ENCODE data around the gene TSHZ2.

Gene TSHZ2

GRCh38 chr20:53329781-53330180 is 357.6 kb downstream of the TSHZ2 start:
- no peak for DNase-seq

DNA sequence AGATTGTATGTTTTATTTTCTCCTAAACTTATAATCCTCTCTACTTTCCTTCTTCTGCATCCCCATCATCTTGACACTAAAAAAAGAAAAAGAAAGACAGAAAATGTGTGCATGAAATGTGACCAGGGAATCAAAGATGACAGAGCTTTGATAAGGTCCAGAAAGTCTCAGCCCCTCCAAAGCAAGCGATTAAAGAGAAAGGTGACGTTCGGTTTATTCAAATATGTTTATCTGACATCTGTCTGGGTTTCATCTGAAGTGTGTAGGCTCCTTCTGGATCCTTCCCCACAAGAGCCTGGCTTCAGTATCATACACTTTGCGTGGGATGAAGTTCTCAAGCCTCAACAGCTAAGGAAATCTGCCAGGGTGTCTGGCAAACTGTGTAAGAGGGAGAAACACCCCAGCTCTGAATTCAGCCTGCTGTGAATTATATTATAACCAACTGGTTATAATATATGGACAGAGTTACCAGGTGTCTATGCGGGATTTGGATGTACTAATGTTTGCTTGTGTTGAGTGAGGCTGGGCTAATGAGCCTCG is 358.5 kb downstream of the TSHZ2 start:
- DNase-seq = no peak

DNA sequence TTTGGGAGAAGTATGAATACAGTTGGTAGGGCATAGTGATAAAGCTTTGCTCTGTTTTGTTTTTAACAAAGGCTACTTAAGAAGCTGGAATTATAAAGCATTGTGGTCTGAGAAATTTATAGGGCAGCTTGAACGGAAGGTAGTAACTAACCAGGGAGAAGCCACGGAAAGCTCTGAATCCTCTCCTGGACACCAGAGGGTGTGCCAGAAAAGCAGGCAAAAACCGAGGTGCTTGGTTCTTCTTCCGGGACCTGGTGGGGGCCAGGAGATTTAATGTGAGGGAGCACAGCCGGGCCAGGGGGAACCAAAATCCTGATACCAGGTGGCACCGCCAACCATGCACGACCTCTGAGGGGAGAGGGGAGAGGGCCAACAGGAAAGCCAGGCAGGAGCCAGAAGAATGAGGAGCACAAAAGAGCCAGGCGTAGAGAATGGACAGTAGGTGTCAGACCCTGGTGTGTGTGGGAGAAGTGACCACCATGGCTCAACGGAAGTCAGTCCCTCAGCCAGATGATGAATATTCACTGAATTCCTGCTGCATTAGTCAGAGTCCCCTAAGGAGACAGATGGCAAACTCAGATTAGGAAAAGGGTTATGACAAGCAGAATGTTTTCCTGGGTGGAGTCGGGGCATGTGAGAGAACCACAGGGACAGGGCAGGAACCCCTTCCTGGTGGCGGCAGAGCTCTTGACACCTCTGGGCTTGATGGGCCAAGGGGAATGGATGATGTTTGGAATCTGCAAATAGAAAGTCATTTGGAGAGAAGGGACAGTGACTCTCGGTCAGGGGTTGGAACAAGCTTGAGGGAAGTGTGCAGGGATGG is 359.2 kb downstream of the TSHZ2 start:
- DNase-seq = no peak

DNA sequence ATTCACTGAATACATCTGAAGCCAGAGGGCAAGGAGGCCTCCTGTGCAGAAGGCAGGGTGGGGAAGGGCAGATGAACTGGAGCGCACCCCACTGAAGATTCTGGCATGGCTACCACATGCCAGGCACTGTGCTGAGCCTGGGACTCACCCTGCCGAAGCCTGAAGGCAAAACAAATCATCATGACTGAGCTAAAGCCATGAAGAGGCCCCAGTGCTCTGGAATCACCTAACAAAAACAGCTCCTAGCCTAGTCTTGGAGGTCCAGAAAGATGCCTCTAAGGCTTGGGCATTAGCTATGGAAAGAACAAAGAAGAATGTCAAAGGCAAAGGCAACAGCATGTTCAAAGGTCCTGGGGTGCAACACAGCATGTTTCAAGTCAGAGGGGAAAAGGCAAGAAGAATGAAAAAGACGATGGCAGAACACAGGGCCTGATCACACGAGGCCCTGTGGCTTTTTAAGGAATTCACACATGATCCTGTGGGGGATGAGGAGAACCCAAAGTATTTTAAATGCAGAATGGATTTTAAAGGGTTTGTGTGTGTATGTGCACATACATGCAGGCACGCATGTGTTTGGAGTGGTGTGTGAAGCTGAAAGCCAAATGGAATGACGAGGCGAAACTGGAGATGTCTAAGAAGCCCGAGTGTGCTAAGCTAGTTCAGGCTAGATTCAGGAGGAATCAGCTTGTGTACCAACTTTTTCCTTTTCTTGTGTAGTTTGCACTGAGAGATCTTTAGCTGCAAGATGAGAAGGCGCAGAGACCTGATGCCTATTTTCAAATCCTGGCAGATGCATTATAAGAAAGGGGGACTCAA is 360.1 kb downstream of the TSHZ2 start:
- no peak for DNase-seq

DNA sequence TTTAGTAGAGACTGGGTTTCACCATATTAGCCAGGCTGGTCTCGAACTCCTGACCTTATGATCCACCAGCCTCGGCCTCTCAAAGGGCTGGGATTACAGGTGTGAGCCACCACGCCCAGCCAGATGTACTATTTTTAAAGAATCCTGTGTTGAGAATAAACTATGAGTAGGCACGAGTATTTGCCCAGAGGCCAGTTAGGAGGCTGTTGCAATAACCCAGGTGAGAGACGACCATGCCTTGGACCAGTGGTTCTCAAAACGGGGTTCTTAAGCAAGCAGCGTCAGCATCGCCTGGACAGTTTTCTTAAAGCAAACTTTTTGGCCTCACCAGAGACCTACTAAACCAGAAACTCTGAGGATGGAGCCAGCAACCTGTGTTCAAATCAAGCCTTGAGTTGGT is 362.7 kb downstream of the TSHZ2 start:
- DNase-seq = no peak

DNA sequence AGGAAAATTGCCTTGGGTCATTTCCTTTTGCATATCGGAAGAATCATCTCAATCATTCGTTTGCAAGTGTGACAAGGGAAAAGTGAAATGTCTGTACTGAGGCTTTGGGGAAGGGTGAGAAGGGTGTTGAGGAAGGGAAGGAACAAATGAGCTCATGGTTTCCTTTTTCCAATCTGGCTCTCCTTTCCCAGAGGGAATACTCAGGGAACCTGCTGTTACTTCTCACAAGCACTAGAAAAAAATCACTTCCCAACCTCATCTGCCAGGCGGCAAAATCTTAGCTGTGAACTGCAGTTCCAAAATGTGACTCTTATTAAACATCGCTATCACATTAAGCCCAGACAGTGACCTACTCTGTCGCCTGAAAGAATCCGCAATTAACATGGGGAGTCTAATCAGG is 363.4 kb downstream of the TSHZ2 start:
- DNase-seq = no peak

DNA sequence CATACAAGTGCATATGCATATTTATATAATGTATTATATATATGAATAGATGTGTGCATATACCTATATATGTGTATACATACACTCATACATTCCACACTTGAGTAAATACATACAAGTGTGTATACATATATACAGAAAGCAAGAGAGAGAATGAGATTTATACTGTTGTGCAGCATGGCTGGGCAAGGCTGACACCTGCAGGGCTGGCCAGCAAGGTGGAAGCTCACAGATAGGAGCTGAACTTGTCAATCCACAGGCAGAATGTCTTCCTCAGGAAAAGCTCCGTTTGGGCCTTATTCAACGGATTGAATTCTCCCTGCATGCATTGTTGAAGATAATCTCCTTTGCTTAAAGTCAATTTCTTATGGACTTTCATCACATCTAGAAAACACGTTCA is 364.7 kb downstream of the TSHZ2 start:
- no peak for DNase-seq

DNA sequence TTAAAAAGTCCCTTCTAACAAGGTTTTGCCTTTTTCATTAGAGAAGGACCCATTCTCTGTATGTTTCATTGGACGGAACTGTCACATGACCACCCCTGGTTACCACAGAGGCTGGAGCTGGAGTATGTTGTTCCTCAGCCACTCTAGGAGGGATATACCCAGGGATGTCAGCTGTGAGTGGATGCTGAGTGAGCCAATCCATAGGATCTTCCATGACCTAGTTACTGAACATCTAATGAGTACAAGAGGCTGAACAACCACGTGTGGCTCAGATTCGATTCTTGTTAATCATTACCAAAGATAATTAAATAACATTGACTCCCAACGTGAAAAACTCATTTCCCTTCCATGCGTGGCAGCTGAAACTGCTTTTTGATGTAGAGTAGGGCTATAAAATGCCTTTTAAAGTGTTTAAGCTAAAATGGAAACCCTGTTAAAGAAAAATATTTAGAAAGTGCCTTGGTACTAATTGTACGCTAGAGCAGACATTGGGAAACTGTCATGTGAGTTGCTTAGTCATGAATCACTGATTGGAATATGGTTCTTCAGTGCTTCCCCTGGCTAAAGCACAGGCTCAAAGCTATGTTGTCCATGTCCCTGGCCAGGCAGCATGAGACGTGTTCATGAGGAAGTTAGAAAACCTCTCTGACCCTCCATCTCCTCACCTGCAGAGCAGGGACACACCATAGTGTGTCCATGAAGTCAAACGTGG is 365.4 kb downstream of the TSHZ2 start:
- DNase-seq = no peak

GRCh38 chr20:53338716-53339115 is 366.6 kb downstream of the TSHZ2 start:
- no peak for DNase-seq

DNA sequence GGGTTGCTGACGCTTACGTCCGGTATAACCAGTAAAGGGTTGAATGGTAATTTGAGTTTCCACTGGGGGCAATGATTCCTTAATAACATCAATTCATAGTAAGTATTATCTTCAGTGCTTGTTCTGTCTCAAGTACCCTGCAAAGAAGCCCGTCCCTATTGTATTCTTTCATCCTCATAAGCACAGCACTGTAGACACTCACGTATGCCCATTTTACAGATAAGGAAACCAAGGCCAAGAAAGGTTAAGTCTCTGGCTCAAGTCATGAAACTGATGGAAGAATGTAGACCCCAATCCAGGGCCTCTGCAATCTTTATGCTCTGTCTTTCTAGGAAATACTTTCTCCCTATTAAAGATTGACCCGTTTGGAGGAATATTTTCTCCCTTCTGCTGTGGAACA is 370.3 kb downstream of the TSHZ2 start:
- no peak for DNase-seq

DNA sequence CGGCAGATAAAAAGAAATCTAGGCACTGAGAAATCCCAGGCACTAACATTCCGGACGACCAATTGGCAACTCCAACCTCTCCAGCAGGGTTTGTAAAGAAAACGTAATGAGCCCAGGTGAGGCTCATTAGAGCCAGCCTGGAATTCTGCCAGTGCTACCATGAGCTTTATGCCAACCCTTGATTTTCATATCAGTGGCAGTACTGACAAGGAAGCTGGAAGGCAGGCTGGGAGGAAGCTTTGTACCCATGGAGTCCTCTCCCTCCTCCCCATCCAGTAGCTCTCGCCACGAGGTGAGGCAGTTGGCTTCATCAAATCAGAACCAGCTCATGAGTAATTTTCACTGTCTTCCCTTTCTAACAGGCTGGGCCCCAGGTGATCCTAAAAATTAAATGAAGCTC is 371.3 kb downstream of the TSHZ2 start:
- no peak for DNase-seq

- no peak for DNase-seq
Measured at GRCh38 chr20:53344891-53345290, 372.7 kb downstream of the TSHZ2 start.

DNA sequence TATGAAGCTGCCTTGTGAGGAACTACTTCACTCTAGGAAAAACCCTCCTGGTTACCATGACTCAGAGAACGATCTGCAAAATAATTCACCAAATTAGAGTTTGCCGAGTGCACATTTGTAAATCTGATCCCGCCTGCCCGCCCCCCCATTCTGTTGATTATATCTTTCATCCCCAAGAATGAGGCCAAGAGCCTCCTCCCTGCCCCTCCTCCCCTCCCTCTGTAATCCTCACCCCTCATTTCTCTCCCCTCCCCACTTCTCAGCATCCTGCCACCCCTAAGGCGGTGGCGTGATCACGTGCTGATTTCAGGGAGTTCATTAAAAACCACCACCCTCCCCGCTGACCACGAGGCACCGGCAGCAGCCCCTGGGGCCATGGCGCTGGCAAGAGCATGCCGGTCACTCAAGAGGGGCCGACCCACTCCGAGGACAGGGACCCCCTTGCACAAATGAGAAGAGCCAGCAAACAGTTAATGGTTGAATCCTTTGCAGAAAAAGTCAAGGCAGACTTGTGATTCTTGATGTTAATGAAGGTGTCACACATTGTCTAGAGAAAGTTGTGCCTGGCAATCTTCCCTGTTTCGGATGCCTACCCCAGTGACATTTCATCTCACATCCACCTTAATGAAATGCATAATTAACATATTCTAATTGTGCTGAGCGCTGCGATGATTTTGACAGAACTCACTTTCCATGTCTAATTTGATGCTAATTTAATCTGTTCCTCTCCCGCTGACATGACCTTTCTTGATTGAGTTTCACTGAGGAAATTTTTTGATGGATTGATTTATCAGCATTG is 373.6 kb downstream of the TSHZ2 start:
- no peak for DNase-seq

GRCh38 chr20:53346335-53346648 is 374.1 kb downstream of the TSHZ2 start:
- no peak for DNase-seq

- no peak for DNase-seq
Measured at GRCh38 chr20:53349730-53350129, 377.6 kb downstream of the TSHZ2 start.

- no peak for DNase-seq
Measured at GRCh38 chr20:53352727-53353440, 380.7 kb downstream of the TSHZ2 start.

- no peak for DNase-seq
Measured at GRCh38 chr20:53354314-53354713, 382.2 kb downstream of the TSHZ2 start.

DNA sequence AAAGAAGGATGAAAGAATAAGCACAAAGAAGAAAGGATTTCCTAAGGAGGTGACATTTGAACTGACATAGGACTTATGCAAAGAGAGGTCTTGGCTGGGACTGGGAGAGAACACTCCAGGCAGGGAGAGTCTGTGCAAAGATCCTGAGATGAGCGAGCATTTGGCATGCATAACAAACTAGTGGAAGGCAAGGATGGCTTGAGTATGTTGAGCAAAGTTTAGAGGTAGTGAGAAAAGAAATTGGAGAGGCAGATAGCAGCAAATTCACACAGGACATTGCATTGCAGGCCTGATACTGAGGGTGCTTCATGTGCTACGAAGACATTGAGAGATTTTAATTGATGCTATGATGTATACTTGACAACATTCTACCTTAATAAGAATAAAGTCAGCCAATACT is 383.6 kb downstream of the TSHZ2 start:
- DNase-seq = no peak

GRCh38 chr20:53359425-53359824 is 387.3 kb downstream of the TSHZ2 start:
- DNase-seq = no peak

GRCh38 chr20:53360852-53361251 is 388.7 kb downstream of the TSHZ2 start:
- no peak for DNase-seq

DNA sequence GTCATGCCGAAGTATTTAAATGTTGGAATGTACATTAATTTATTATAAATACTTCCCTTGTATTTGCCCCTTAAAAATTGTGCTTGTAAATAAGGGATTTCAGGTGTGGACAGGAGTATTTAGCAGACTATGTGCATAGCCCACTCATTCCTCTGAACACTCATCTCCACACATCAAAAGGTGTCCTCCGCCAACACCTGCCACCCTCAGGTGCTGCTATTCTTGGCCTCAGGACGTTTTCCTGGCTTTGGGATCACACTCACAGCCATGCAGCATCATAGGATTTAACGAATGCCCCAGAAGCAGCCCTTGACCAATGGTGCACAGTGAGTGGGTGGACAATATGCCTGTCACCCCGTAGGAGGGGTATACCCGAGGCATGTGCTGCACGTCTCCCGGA is 390.6 kb downstream of the TSHZ2 start:
- no peak for DNase-seq

GRCh38 chr20:53364646-53365045 is 392.5 kb downstream of the TSHZ2 start:
- no peak for DNase-seq

All from stimulated activated CD4-positive, alpha-beta T cell treated with anti-CD3 and anti-CD28 coated beads, Interleukin-12 subunit alpha, Interleukin-12 subunit beta, amount 100 ng/mL, for 4 hours (primary cell).